ENCODE measurements around the gene RNF186. TPM values are rescaled to one million over a fixed set of nuclear protein-coding genes. Genes with fewer than 3 reads are reported as not detected.

RNF186 gene
- total RNA-seq, 4 donors from 2014 or later = 0.51 TPM; not detected in 3

DNA sequence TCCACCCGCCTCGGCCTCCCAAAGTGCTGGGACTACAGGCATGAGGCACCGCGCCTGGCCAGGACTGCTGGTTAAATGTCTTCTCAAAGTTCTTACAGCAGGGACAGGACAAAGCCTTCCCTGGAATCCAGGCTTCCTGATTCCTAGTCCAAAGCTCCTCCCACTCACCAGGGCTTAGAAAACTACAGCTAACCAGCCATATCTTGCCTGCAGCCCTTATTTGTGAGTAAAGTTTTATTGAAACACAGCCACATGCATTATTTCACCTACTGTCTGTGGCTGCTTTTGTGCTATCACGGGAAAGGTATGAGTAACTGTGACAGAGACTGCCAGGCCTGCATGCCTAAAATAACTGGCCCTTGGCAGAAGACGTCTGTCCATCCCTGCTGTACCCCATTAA lies 39.8 kb downstream of the RNF186 start:
- no peaks in the 10 kb centered on the region for H3K9me3 ChIP-seq
- 84% methylated on average over 6 of the region's 6 CpGs for WGBS
- no peak for TF ChIP-seq EP300 (IDR thresholded peaks at IDR 0.05)
- no peak for TF ChIP-seq POLR2A (IDR thresholded peaks at IDR 0.05)
- no peak for TF ChIP-seq POLR2AphosphoS5 (IDR thresholded peaks at IDR 0.05)
- TF ChIP-seq, protein P1, sequence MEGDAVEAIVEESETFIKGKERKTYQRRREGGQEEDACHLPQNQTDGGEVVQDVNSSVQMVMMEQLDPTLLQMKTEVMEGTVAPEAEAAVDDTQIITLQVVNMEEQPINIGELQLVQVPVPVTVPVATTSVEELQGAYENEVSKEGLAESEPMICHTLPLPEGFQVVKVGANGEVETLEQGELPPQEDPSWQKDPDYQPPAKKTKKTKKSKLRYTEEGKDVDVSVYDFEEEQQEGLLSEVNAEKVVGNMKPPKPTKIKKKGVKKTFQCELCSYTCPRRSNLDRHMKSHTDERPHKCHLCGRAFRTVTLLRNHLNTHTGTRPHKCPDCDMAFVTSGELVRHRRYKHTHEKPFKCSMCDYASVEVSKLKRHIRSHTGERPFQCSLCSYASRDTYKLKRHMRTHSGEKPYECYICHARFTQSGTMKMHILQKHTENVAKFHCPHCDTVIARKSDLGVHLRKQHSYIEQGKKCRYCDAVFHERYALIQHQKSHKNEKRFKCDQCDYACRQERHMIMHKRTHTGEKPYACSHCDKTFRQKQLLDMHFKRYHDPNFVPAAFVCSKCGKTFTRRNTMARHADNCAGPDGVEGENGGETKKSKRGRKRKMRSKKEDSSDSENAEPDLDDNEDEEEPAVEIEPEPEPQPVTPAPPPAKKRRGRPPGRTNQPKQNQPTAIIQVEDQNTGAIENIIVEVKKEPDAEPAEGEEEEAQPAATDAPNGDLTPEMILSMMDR (IDR thresholded peaks at IDR 0.05) = no peak
- H3K4me1 ChIP-seq = no peaks in the 10 kb centered on the region
- no peak overlapping the region for H3K4me3 ChIP-seq
- H3K36me3 ChIP-seq = peaks cover 58% of the 10 kb centered on the region
- H3K27me3 ChIP-seq = no peaks in the 10 kb centered on the region
- no peak for DNase-seq (ENCODE audit: low spot score in 2 of 2)
- H3K27ac ChIP-seq = no peak overlapping the region

DNA sequence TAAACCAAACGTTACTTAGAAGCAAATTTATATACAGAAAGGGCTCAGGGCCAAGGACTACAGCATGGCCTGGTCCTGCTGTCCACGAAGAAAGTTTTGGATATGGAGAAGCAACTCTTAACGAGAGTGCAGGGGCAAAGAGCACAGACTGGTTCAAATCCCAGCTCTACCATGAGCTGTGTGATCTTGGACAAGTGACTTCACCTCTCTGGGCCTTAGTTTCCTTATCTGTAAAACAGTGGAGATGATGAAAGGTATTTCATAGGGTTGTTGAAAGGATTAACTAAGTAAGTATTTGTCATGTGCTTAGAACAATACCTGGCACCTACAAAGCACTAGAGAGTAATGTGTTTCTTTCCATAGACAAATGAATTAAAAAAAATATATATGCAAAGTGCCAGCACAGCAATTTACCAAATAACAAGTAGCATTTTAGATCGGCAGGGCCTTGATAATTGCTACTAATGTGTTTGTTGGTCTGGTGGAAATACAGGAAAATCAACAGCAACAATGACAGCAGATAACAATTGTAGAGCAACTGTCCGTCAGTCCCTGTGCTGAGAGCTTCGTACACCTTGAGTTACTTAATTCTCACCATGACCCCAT lies 40.8 kb downstream of the RNF186 start:
- TF ChIP-seq POLR2AphosphoS5 (IDR thresholded peaks at IDR 0.05) (no peak), EP300 (IDR thresholded peaks at IDR 0.05) (no peak), POLR2A (IDR thresholded peaks at IDR 0.05) (no peak)
- TF ChIP-seq, protein P1 (IDR thresholded peaks at IDR 0.05) = no peak
- no peaks in the 10 kb centered on the region for H3K27me3 ChIP-seq
- no peak overlapping the region for H3K27ac ChIP-seq
- 79% methylated on average over 6 of the region's 6 CpGs for WGBS
- DNase-seq (ENCODE audit: low spot score in 2 of 2) = no peak
- no peak overlapping the region for H3K4me3 ChIP-seq
- H3K4me1 ChIP-seq = no peaks in the 10 kb centered on the region
- peaks cover 53% of the 10 kb centered on the region for H3K36me3 ChIP-seq
- H3K9me3 ChIP-seq = no peaks in the 10 kb centered on the region

DNA sequence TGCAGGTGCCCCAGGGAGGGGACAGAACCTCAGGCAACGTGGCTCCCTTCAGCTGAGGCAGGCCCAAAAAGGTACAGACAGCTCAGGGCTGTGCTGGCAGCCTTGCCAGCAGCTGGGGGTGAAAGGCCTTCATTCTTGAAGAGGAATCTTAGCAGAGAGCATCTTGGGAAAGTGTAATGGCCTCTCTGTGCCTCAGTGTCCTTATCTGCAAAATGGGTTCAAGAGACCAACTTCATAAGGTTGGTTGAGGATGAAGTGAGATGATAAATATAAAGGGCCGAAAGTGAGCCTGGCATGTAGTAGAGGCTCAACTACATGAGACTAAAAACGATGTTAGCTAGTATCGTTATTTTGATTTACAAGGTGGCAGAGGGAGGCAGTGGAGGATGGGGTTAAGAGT lies 41.6 kb downstream of the RNF186 start:
- Histone ChIP-seq H3K4me3 (no peak overlapping the region), H3K9me3 (no peaks in the 10 kb centered on the region), H3K27ac (no peak overlapping the region), H3K36me3 (peaks cover 46% of the 10 kb centered on the region), H3K4me1 (no peaks in the 10 kb centered on the region), H3K27me3 (no peaks in the 10 kb centered on the region)
- whole genome bisulfite sequencing = 73% methylated on average over 4 of the region's 4 CpGs
- TF ChIP-seq, protein P1 (IDR thresholded peaks at IDR 0.05) = no peak
- TF ChIP-seq EP300 (IDR thresholded peaks at IDR 0.05) (no peak), POLR2A (IDR thresholded peaks at IDR 0.05) (no peak), POLR2AphosphoS5 (IDR thresholded peaks at IDR 0.05) (no peak)
- no peak for DNase-seq (ENCODE audit: low spot score in 2 of 2)

DNA sequence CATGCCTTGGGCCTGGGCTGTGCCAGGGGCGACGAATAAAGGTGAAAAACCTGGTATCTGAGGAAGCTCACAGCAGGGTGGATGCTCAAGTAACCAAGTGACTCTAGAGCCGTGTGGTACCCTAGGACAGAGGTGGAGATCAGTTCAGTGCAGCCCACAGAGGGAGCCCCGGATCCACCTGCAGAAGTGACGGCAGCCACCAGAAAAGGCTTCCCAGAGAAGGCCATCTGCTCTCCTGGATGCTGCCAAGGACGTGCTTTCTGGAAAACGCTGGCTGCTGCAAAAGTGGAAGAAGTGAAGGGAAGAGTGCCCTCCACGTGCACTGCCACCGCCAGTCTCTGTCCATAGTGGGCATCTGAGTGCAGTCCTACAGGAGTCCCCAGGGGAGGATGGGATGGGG lies 43.0 kb downstream of the RNF186 start:
- TF ChIP-seq, protein P1 (IDR thresholded peaks at IDR 0.05) = no peak
- TF ChIP-seq POLR2AphosphoS5 (IDR thresholded peaks at IDR 0.05) (no peak), EP300 (IDR thresholded peaks at IDR 0.05) (no peak), POLR2A (IDR thresholded peaks at IDR 0.05) (no peak)
- Histone ChIP-seq H3K9me3 (no peaks in the 10 kb centered on the region), H3K27ac (no peak overlapping the region), H3K27me3 (no peaks in the 10 kb centered on the region), H3K4me3 (no peak overlapping the region), H3K36me3 (peaks cover 38% of the 10 kb centered on the region), H3K4me1 (no peaks in the 10 kb centered on the region)
- WGBS = 84% methylated on average over 9 of the region's 9 CpGs
- DNase-seq (ENCODE audit: low spot score in 2 of 2) = no peak

DNA sequence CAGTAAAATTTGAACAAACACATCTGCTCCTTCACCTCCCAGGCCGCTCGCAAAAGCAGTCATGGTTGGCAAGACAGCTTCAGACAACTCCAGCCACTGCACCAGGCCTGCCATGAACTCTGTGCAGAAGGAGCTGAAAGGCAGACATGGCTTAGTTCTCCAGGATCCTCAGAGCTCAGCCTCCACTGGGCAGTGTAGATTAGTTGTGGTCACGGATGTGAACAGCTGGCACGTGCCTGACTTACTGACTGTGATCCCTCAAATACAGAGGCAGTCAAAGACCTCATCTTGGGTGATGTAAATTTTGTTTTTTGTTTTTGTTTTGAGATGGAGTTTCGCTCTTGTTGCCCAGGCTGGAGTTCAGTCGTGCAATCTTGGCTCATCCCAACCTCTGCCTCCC lies 43.7 kb downstream of the RNF186 start:
- DNase-seq (ENCODE audit: low spot score in 2 of 2) = no peak
- no peak overlapping the region for H3K27ac ChIP-seq

More for the DNA sequence above, 43.7 kb downstream of the RNF186 start:
- H3K4me1 ChIP-seq = no peaks in the 10 kb centered on the region
- H3K9me3 ChIP-seq = no peaks in the 10 kb centered on the region
- TF ChIP-seq, protein P1 (IDR thresholded peaks at IDR 0.05) = no peak
- no peak for TF ChIP-seq EP300 (IDR thresholded peaks at IDR 0.05)
- no peak for TF ChIP-seq POLR2A (IDR thresholded peaks at IDR 0.05)
- no peak for TF ChIP-seq POLR2AphosphoS5 (IDR thresholded peaks at IDR 0.05)
- peaks cover 37% of the 10 kb centered on the region for H3K36me3 ChIP-seq
- H3K27me3 ChIP-seq = no peaks in the 10 kb centered on the region
- H3K4me3 ChIP-seq = no peak overlapping the region
- WGBS = 100% methylated on average over 6 of the region's 6 CpGs

Measured in suprapubic skin (tissue), 4 donors.